GM18519 (cell line): ENCODE data around the gene STOM.

Experiments used
- ATAC-seq: cut with Tn5 transposase; IDR thresholded peaks from one replicate; pipeline ENCODE4 v1.9.1; 2021; ENCODE audit warnings: mild to moderate bottlenecking, moderate library complexity; ENCODE audit not compliant: unreplicated experiment, low FRiP score

The STOM gene

GRCh38 chr9:121372239-121373010 lies 2.4 kb upstream of the STOM start:
- ATAC-seq: no peak

DNA sequence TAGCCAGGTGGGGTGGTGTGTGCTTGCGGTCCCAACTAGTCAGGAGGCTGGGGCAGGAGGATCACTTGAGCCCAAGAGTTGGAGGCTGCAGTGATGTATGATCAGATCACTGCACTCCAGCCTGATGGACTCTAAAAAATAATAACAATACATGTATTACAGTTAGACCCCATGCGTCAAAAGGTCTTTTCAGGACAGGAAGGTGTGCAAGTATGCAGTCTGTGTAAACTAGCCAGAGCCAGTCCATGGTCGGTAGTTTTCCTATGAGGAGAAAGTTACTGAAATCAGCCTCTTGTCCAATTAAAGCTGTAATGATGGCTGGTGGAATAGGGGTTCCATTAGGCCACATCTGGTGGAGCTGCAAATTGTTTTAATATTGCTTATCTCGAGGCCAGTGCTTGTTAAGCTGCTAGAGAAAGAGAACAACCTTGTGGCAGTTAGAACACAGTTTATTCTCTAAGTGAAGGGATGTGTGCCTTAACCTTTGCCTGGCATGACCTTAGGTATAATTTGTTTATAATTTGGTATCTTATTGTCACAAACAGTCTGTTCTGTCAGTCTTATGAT lies 1.5 kb upstream of the STOM start:
- no peak for ATAC-seq

DNA sequence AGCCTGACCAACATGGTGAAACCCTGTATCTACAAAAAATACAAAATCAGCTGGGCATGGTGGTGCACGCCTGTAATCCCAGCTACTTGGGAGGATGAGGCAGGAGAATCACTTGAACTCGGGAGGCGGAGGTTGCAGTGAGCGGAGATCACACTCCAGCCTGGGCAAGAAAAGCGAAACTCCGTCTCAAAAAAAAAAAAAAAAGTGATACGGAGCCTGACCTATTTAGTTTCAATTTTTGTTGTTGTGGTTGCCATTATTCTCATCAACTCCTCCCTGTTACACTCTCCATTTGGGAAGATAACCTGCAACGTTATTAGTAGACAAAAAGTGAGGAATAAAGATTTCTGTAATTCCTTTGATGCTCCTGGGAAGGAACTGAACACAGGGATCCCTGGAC lies 1.3 kb downstream of the STOM start:
- ATAC-seq: no peak

DNA sequence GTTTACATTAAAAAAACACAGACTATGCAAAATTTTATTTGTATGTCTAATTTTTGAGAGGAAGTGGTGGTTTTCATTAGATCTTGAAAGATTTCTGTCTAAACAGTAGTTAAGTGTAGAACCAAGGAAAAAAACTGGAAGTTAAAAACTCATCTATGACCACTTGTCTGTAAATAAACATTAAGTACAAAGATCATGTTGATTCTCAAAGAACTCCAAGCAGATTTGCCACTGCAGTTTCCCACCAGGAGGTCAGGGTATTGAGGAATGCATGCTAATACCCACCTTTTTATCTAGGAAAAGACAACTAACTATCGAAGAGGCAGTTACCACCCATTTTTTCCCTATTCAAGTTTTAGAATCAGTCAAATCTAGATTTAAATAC lies 1.9 kb downstream of the STOM start:
- ATAC-seq: no peak

DNA sequence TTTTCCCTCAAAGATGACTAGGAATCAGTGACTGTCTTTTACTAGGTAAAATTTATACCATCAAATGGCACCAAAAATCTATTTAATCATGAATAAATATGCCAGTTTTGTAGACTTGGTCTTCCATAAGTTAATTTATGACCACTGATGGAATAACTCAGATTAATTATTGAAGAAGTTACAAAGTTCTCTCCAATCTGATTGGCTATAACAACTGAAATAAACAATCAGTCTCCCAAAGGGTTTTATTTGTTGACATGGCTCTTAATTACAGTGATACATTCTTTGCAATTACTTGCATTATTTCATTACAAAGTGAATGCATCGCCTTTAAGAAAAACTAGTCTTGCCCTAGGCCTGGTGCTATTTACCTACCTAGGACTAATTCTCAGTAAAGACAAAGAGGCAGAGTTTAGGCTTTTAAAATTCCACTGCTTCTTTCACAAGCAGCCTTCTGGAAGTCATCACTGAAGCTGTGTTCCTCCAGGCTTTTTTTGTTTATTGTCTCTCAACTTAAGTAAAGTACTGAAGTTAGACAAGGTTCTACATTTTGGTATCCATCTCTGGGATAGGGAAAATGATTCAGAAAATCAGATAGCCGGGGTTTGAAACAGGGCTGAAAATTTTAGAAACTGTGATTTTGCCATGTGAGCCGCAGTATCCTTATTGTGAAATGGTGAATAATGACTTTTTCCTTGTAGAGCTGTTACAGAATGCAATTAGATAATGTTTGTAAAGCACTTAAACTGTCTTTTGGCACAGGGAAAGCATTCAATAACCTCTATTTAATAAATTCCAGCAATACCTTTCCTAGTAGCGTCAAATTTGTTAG lies 2.5 kb downstream of the STOM start:
- ATAC-seq: no peak

GRCh38 chr9:121366611-121367192 lies 3.3 kb downstream of the STOM start:
- ATAC-seq: no peak

GRCh38 chr9:121365564-121365963 lies 4.5 kb downstream of the STOM start:
- no peak for ATAC-seq

- no peak for ATAC-seq
Measured at GRCh38 chr9:121364886-121365285, 5.2 kb downstream of the STOM start.

DNA sequence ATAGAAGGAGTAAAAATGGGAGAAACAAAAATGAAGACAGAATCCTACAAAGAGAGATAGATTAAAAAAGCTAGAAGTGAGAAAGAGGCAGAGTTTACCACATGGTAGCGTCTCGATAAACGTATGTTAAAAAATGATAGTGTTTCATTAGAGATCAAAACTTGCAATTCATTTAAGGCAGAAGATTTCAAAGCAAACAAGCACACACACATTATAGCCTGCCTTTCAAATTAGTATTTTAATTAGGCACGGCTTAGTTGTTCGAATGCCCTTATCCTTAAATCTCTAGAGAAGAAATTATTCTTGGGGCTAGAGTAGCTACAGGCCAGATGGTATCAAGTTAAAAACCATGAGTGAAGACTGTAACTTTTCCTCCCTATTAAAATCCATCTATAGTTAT lies 6.0 kb downstream of the STOM start:
- ATAC-seq: no peak

DNA sequence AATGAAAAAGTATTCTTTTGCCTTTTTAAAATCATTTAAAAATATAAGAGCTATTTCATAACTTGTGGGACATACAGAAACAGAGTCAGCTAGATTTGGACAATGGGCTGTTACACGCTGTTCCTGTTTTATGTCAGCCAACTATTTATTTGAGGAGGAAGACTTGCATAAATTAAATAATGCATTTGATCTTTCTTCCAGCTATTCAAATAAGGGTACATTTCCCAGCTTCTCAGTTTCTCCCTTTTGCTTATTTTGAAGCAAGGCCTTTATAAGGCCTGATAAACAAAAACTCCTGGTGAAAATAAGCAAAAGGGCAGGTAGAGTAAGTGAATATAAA lies 6.5 kb downstream of the STOM start:
- no peak for ATAC-seq

DNA sequence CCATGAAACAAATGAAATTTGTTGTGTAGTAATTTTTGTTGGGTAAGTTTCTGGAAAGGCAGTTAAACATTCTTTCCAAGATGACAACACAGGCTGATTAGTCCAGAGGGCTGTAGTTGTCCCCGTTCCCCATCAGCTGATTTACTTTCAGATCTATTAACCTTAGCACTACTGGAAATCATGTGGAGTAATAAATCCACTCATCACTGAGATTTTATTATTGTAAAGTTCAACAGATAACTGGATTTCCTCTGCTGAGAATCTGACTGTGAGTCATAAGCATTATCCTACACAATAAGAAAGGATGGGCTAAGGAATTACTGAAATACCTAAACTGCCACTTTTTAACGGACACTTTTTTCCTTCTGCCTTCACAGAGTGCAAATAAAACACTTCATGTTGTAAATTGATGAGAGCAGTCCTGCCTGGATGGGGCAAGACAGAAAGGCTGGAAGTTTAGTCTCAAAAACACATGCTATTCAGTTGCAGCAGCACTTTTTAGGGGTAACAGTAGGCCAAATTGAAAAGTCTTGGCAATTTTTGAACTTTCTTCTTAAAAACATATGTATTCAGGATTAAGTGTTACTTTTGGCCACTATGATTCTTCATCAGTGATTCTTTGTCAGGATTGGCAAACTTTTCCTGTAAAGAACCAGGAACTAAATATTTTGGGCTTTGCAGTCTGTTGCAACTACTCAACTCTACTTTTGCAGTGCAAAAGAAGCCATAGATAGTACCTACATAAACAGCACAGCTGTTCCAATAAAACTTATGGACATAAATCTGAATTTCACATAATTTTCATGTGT lies 7.0 kb downstream of the STOM start:
- no peak for ATAC-seq

DNA sequence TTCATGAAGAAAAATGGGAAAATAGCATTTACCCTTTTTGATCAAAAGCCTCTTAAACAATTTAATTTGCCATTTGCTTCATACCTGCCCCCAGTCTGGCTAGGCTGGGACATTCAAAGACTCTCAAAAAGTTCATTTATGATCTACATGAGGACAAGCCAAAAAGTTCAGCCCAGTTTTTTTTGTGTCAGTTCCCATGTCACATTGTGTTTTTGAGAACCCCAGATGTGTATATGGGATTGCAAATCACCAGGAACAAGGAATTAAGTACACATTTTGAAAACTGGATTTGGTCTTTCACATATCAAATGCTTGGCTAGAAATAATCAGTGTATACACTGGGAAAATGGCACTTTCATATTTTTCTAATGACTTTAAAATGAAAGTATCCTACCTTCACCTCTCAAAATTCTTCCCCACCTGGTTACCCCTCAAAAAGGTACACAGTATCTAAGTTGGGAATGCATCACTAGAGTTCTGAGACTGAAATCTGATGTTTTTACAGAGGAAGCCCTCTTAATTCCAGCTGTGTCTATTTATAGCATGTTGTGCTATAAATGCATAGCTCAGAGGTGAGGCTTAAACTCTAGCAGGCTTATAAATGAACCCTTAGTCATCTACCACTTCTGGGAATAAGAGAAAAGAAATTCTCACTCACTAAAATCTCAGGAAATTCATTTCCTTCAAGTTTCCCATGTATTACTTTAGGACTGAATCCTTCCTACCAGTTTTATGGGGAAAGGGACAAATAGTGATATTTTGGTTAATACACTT lies 9.3 kb downstream of the STOM start:
- ATAC-seq: no peak

GRCh38 chr9:121359351-121360294 lies 10.4 kb downstream of the STOM start:
- ATAC-seq: no peak

DNA sequence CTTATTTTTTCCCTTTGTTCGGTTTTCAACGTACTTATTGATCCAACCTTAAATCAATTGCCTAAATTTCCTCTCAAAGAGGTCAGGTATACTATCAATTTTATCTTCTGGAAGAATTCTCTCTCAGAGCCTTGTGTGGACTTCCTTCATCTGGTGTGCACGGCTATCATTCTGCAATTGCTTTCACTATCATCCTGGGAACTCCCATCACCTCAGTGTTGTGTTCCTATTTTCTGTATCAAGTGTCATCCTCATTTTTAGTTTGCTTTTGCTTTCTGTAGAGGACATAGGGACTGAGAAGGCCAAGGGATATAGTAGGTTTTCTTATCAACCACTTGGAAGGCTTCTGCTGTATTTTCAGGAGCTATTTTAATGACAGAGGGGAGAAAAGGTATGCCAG lies 11.3 kb downstream of the STOM start:
- no peak for ATAC-seq

GRCh38 chr9:121357011-121357410 lies 13.0 kb downstream of the STOM start:
- no peak for ATAC-seq

- no peak for ATAC-seq
Measured at GRCh38 chr9:121354762-121355161, 15.3 kb downstream of the STOM start.

GRCh38 chr9:121354141-121354540 lies 15.9 kb downstream of the STOM start:
- peak; percentile 8 for ATAC-seq

DNA sequence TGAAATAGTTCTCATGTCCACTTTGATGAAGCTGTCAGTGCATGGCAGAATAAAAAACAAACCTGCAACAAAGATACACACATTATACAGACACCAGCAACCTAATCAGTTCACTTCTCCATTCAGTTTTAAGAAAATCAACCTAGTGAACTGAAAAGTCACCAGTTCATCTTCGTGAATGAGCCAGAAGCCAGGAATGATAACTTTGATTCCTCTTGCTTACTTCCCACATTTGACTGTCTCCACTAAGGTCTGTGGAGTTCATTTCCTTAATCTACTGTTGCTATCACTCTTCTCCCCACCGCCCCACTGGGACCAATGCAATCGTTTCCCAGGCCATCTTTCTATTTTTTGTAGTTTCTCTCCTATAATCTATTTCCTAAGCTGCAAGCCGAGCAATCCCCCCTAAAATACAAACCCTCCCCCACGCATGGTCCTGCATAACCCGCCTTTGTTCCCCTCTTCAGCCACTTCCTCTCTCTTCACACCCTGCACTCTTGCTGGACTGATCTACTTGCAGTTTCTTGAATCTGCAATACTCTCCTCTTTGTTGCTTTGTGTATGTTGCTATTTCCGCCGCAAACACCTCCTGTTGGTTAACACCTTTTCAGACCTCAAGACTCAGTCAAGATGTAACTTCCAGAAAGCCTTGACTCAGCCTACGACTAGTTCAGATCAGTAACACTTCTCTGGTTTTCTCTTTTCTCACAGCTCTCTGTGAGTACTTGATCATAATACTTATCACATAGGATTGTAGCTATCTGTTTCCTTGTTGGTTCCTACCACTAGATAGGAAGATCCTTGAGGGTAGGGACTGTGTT lies 16.6 kb downstream of the STOM start:
- ATAC-seq: peak; percentile 89
